GM12892 (cell line): ENCODE measurements around the gene CLEC16A.

Source experiments
- POLR2A ChIP-seq: IDR thresholded peaks from 2 replicates; pipeline ENCODE4 v1.6.1; 2011; ENCODE audit warnings: low read depth, low read length, control low read depth
- POLR2AphosphoS5 ChIP-seq: IDR thresholded peaks from 2 replicates; pipeline ENCODE4 v1.6.1; 2011; ENCODE audit warnings: low read depth, low read length, control low read depth
- TAF1 ChIP-seq: IDR thresholded peaks from 2 replicates; pipeline ENCODE4 v1.6.1; 2011; ENCODE audit warnings: low read depth, mild to moderate bottlenecking, control low read depth, low read length, borderline replicate concordance

DNA sequence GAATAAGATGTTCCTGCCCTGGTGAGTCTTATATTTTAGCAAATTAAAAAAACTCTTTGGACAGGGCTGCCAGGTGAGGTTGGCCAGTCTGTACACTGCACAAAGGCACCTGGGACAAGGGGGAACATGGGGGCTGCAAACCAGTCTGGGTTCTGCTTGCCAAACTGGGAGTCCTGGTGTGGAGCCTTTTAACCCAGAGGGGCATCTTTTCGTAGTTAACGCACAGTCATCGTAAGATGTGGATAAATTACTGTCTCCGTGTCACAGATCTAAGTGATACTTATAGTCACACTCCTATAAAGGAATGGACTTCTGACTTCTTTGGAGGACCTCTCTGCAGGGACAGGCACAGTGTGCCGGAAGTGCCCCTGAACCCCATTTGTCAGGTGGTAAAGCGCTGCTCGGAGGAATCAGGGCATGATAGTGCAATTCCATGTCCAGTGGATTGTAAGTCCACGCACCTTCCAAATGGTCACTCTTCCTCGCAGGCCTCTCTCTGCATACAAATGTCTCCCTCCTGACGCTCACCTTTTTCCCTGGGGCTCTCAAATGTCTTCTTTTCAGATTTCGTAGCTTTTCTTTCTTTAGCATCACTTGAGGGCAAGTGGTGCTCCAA is 16.8 kb upstream of the CLEC16A start:
- TF ChIP-seq TAF1, result no peak
- TF ChIP-seq POLR2A, result 0 out of 2 replicates have a peak, but pooled peaks have one; percentile 16
- TF ChIP-seq POLR2AphosphoS5, result peak; percentile 80
